Tibial nerve (tissue), 4 donors: Measurements from ENCODE around the gene CLTC. TPM values are rescaled to one million over a fixed set of nuclear protein-coding genes. Genes with fewer than 3 reads are reported as not detected.

Source experiments
- DNase-seq, 2 donors: peaks; one replicate each; pipeline ENCODE4 v3.0.0-alpha.2; 2019; ENCODE audit warnings: low spot score in 2 of 2
- H3K27ac ChIP-seq, 4 donors: fragments of 200-600 bp; sonication (generic) in 3 of 4; one replicate each; pipeline ENCODE4 v1.5.1; 2017 to 2019; ENCODE audit warnings: mild to moderate bottlenecking in 1 of 4
- H3K27me3 ChIP-seq, 2 donors: fragments of 200-600 bp; sonication (generic) in 1 of 2; one replicate each; pipeline versions ENCODE4 v1.5.1 to v1.6.0; 2017 to 2019
- H3K36me3 ChIP-seq, 3 donors: fragments of 200-600 bp; sonication (generic); one replicate each; pipeline ENCODE4 v1.5.1; 2018 to 2019
- H3K4me1 ChIP-seq, 4 donors: fragments of 200-600 bp; sonication (generic) in 3 of 4; one replicate each; pipeline ENCODE4 v1.5.1; 2017 to 2019
- H3K4me3 ChIP-seq, 4 donors: fragments of 200-600 bp; sonication (generic) in 3 of 4; one replicate each; pipeline ENCODE4 v1.5.1; 2017 to 2019; ENCODE audit warnings: mild to moderate bottlenecking in 1 of 4, moderate library complexity in 1 of 4
- H3K9me3 ChIP-seq, 4 donors: fragments of 200-600 bp; sonication (generic) in 3 of 4; one replicate each; pipeline ENCODE4 v1.5.1; 2017 to 2019
- CTCF ChIP-seq, 5 experiments: fragments of 200-600 bp in 3 of 5; fragments of 450-650 bp in 2 of 5; sonication (generic) in 3 of 5; IDR thresholded peaks; one replicate each; pipeline ENCODE4 v1.5.1; 2016 to 2019; ENCODE audit warnings: antibody characterized with exemption in 5 of 5, mild to moderate bottlenecking in 3 of 5, moderate library complexity in 2 of 5
- EP300 ChIP-seq, 2 donors: sonication (generic); formaldehyde crosslinking; IDR thresholded peaks; one replicate each; pipeline ENCODE4 v1.6.1; 2017; ENCODE audit warnings: antibody characterized with exemption in 2 of 2, mild to moderate bottlenecking in 1 of 2
- POLR2A ChIP-seq, 2 donors: fragments of 450-650 bp; IDR thresholded peaks; one replicate each; pipeline ENCODE4 v1.6.1; 2017; ENCODE audit warnings: antibody characterized with exemption in 2 of 2, mild to moderate bottlenecking in 2 of 2, moderate library complexity in 2 of 2
- WGBS, 2 donors: methylation state at CpG; one replicate each; pipeline ENCODE4 v1.1.5; 2018; 5-methylcytosine and 5-hydroxymethylcytosine counted together
- total RNA-seq, 4 donors: library from RNA; depleted of rRNA; stranded (reverse); fragments of >200 nt; gene quantifications; one replicate each; pipeline ENCODE4 v1.1.0, GENCODE V29; 2016

Gene CLTC
- total RNA-seq, 4 donors from 2014 or later, result 188 to 245 (median 209) TPM

- TF ChIP-seq EP300 (IDR thresholded peaks at IDR 0.05), result no peak
- no peak for TF ChIP-seq POLR2A (IDR thresholded peaks at IDR 0.05)
- TF ChIP-seq CTCF (IDR thresholded peaks at IDR 0.05), result no peak
- DNase-seq, result no peak
- Histone ChIP-seq H3K27me3 (no peaks in the 10 kb centered on the region), H3K9me3 (no peaks in the 10 kb centered on the region), H3K4me3 (peak overlapping the region; percentile 92 to 98 (median 97)), H3K36me3 (no peaks in the 10 kb centered on the region), H3K27ac (peak overlapping the region; percentile 97 to 100 (median 100)), H3K4me1 (peaks cover 0 to 55% (median 29%) of the 10 kb centered on the region in 4 donors)
- WGBS, 2 donors, result 0 to 3% methylated on average over 10 to 12 of the region's 13 CpGs
These were observed 317 bp downstream of the CLTC start for GRCh38 chr17:59620064-59620359.

- peak in 1 of 2 donors; percentile 54 for DNase-seq
- H3K4me3 ChIP-seq, result peak overlapping the region; percentile 92 to 98 (median 97)
- no peaks in the 10 kb centered on the region for H3K27me3 ChIP-seq
- peak in 1 of 2 donors; percentile 35 for TF ChIP-seq EP300 (IDR thresholded peaks at IDR 0.05)
- TF ChIP-seq POLR2A (IDR thresholded peaks at IDR 0.05), result no peak
- WGBS, 2 donors, result 1 to 3% methylated on average over 13 to 14 of the region's 14 CpGs
- H3K27ac ChIP-seq, result peak overlapping the region; percentile 97 to 100 (median 100)
- H3K36me3 ChIP-seq, result no peaks in the 10 kb centered on the region
- peaks cover 0 to 58% (median 29%) of the 10 kb centered on the region in 4 donors for H3K4me1 ChIP-seq
- H3K9me3 ChIP-seq, result no peaks in the 10 kb centered on the region
These were observed 994 bp downstream of the CLTC start for GRCh38 chr17:59620518-59621259.

- Histone ChIP-seq H3K4me3 (peak overlapping the region in 1 of 4 donors; percentile 92), H3K27me3 (no peaks in the 10 kb centered on the region), H3K9me3 (no peaks in the 10 kb centered on the region), H3K27ac (peak overlapping the region in 2 of 4 donors; percentile 99 to 100), H3K4me1 (peaks cover 0 to 69% (median 31%) of the 10 kb centered on the region in 4 donors), H3K36me3 (no peaks in the 10 kb centered on the region)
- TF ChIP-seq POLR2A (IDR thresholded peaks at IDR 0.05) (no peak), EP300 (IDR thresholded peaks at IDR 0.05) (no peak), CTCF (IDR thresholded peaks at IDR 0.05) (no peak)
- no peak for DNase-seq
- 15 to 21% methylated on average over 4 of the region's 4 CpGs for WGBS, 2 donors
These were observed 2.1 kb downstream of the CLTC start for GRCh38 chr17:59621771-59622170.

- WGBS, 2 donors, result 39 to 48% methylated on average over 2 of the region's 2 CpGs
- no peak for TF ChIP-seq EP300 (IDR thresholded peaks at IDR 0.05)
- Histone ChIP-seq H3K4me3 (peak overlapping the region in 1 of 4 donors; percentile 3), H3K27me3 (no peaks in the 10 kb centered on the region), H3K27ac (peak overlapping the region in 1 of 4 donors; percentile 5), H3K9me3 (no peaks in the 10 kb centered on the region), H3K4me1 (peaks cover 0 to 71% (median 41%) of the 10 kb centered on the region in 4 donors), H3K36me3 (no peaks in the 10 kb centered on the region)
- no peak for DNase-seq
These were observed 3.5 kb downstream of the CLTC start for GRCh38 chr17:59623151-59623550.

GRCh38 chr17:59626756-59627155 is 7.1 kb downstream of the CLTC start:
- H3K27ac ChIP-seq, result peak overlapping the region in 1 of 4 donors; percentile 2
- no peaks in the 10 kb centered on the region for H3K36me3 ChIP-seq
- no peak for DNase-seq
- H3K4me3 ChIP-seq, result no peak overlapping the region
- WGBS, 2 donors, result 86 to 90% methylated on average over 5 of the region's 5 CpGs
- H3K9me3 ChIP-seq, result no peaks in the 10 kb centered on the region
- no peaks in the 10 kb centered on the region for H3K27me3 ChIP-seq
- H3K4me1 ChIP-seq, result peaks cover 0 to 79% (median 39%) of the 10 kb centered on the region in 4 donors
- TF ChIP-seq EP300 (IDR thresholded peaks at IDR 0.05) (no peak), CTCF (IDR thresholded peaks at IDR 0.05) (no peak), POLR2A (IDR thresholded peaks at IDR 0.05) (no peak)

GRCh38 chr17:59627274-59627673 is 7.6 kb downstream of the CLTC start:
- H3K4me1 ChIP-seq, result peaks cover 0 to 76% (median 35%) of the 10 kb centered on the region in 4 donors
- WGBS, 2 donors, result 58 to 63% methylated on average over 3 of the region's 3 CpGs

More at GRCh38 chr17:59627274-59627673, 7.6 kb downstream of the CLTC start:
- H3K27me3 ChIP-seq, result no peaks in the 10 kb centered on the region
- DNase-seq, result no peak
- TF ChIP-seq POLR2A (IDR thresholded peaks at IDR 0.05) (no peak), EP300 (IDR thresholded peaks at IDR 0.05) (no peak), CTCF (IDR thresholded peaks at IDR 0.05) (no peak)
- H3K36me3 ChIP-seq, result no peaks in the 10 kb centered on the region
- H3K27ac ChIP-seq, result peak overlapping the region in 1 of 4 donors; percentile 2
- no peak overlapping the region for H3K4me3 ChIP-seq
- H3K9me3 ChIP-seq, result no peaks in the 10 kb centered on the region
